Measurements from ENCODE around the gene NUMB. TPM values are rescaled to one million over a fixed set of nuclear protein-coding genes. Genes with fewer than 3 reads are reported as not detected.
A peak's percentile ranks its signal among the peaks of the same experiment; 100 is the strongest.

The NUMB gene
- total and polyA plus RNA-seq, 9 donors: 32.9 to 78.2 (median 67.6) TPM

DNA sequence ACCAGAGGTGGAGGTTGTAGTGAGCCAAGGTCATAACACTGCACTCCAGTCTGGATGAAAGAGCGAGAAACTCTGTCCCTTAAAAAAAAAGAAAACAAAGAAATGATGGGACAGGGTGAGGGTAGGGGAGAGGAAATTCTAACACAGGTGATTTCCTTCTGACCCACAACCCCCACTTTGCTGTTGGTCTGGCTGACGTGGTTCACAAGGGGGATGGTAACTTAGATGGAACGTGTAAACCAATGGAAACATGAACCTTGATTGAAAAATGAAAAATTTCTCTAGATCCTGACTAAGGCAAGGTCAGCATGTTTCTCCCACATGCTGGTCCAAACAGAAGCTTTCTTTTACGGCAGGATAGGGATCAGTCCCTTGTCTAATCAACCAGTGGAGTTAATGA is 16.6 kb upstream of the NUMB start:
- no peaks in the 10 kb centered on the region for H3K4me1 ChIP-seq (ENCODE audit: insufficient read depth)
- DNase-seq: no peak
- intact Hi-C loops (cut with DNase I): loop anchor here in 3 of 4 donors (5.0 to 10.0 kb wide), 3 partner anchors 300 to 960 kb away; no protein-coding TSS in a partner anchor
- no peaks in the 10 kb centered on the region for H3K27me3 ChIP-seq
- whole genome bisulfite sequencing, 3 donors: 48 to 56% (median 49%) methylated on average over 4 of the region's 4 CpGs
- H3K27ac ChIP-seq: no peak overlapping the region
- TF ChIP-seq, protein P1, sequence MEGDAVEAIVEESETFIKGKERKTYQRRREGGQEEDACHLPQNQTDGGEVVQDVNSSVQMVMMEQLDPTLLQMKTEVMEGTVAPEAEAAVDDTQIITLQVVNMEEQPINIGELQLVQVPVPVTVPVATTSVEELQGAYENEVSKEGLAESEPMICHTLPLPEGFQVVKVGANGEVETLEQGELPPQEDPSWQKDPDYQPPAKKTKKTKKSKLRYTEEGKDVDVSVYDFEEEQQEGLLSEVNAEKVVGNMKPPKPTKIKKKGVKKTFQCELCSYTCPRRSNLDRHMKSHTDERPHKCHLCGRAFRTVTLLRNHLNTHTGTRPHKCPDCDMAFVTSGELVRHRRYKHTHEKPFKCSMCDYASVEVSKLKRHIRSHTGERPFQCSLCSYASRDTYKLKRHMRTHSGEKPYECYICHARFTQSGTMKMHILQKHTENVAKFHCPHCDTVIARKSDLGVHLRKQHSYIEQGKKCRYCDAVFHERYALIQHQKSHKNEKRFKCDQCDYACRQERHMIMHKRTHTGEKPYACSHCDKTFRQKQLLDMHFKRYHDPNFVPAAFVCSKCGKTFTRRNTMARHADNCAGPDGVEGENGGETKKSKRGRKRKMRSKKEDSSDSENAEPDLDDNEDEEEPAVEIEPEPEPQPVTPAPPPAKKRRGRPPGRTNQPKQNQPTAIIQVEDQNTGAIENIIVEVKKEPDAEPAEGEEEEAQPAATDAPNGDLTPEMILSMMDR (IDR thresholded peaks at IDR 0.05): no peak
- no peak for TF ChIP-seq EP300 (IDR thresholded peaks at IDR 0.05)
- no peak for TF ChIP-seq POLR2A (IDR thresholded peaks at IDR 0.05)
- H3K4me3 ChIP-seq: no peak overlapping the region
- H3K9me3 ChIP-seq: no peaks in the 10 kb centered on the region
- no peaks in the 10 kb centered on the region for H3K36me3 ChIP-seq

DNA sequence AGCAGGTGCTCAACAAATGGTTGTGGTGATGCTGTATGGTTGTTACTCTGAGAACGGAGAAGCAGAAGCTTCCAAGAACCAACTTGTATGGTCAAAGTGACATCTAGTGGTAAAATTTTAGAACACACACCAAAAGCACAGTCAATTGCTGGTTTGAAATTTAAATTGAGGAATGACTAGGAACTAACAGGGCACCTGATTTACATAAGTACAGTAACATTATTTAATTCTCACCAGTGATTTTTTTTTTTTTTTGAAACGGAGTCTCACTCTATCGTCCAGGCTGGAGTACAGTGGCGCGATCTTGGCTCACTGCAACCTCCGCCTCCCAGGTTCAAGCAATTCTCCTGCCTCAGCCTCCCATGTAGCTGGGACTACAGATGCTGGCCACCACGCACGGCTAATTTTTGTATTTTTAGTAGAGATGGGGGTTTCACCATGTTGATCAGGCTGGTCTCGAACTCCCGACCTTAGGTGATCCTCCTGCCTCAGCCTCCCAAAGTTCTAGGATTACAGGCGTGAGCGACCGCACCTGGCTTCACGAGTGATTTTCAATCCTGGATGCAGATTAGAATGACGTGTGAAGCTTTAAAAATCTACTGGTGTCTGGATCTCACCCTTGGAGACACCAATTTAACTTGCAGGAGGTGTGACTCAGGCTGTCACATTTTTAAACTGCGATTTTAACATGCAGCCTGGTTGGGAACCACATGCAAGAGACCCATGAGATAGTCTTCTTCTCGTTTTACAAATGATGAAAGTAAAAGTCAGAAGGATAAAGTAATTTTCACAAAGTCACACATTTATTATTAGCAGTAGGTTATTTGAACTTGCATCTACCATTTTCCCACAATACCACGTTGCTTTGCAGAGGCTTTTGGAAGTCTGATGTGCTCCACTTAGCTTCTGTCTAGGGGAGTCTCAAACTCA is 14.1 kb upstream of the NUMB start:
- Histone ChIP-seq H3K4me1 (ENCODE audit: insufficient read depth) (no peaks in the 10 kb centered on the region), H3K27me3 (no peaks in the 10 kb centered on the region), H3K9me3 (no peaks in the 10 kb centered on the region), H3K27ac (no peak overlapping the region), H3K36me3 (no peaks in the 10 kb centered on the region), H3K4me3 (no peak overlapping the region)
- TF ChIP-seq EP300 (IDR thresholded peaks at IDR 0.05): no peak
- no peak for TF ChIP-seq POLR2A (IDR thresholded peaks at IDR 0.05)
- TF ChIP-seq, protein P1 (IDR thresholded peaks at IDR 0.05): peak; percentile 43 to 72 (median 66)
- DNase-seq: no peak
- intact Hi-C loops (cut with DNase I): loop anchor here in 3 of 4 donors (5.0 to 10.0 kb wide), 3 partner anchors 298 to 958 kb away; no protein-coding TSS in a partner anchor
- 52 to 59% (median 58%) methylated on average over 18 of the region's 18 CpGs for WGBS, 3 donors

DNA sequence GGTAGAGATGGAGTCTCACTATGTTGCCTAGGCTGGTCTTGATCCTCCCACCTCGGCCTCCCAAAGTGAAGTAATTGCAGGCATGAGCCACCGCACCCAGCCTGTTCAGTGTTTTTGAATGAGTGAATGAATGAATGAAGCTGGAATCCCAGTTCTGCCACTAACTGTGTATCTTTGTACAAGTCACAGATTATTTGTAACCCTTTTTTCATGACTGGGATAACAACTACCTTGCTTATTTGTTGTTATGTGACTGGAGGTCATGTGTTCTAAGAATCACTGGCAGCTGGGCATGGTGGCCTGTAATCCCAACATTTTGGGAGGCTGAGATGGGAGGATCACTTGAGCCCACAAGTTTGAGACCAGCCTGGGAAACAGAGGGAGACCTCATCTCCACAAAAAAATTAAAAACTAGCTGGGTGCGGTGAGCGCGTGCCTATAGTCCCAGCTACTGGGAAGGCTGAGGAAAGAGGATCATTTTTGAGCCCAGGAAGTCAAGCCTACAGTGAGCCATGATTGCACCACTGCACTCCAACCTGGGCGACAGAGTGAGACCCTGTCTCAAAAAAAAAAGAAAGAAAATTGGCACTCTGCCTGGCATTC is 13.3 kb upstream of the NUMB start:
- no peak overlapping the region for H3K27ac ChIP-seq
- intact Hi-C loops (cut with DNase I): loop anchor here in 3 of 4 donors (5.0 to 10.0 kb wide), 3 partner anchors 297 to 957 kb away; no protein-coding TSS in a partner anchor
- WGBS, 3 donors: 66 to 67% (median 66%) methylated on average over 6 of the region's 6 CpGs

DNA sequence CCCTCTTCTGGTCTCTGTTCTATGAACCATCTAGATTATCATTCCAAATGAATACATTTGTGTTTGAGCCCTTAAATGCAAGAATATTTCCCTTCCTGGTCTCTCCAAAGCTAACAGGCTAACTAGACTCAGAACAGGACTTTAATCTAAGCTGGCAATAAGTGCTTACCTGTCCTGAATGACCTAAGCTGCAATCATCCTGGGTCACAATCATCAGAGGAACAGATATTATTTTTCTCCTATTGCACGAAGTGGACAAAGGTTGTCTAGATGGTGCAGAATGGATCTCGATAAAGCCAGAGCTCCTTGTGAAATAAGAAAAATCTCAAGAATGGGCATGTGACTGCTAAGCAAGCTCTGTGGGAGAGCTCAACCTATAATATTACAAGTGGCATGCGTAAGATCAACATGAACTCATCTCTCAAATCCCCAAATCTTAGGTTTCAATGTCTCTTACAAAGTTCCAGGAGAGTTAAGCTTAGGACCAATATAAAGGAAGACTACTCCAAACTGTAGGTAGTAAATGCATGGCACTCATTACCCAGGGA is 10.6 kb upstream of the NUMB start:
- Histone ChIP-seq H3K4me1 (ENCODE audit: insufficient read depth) (no peaks in the 10 kb centered on the region), H3K4me3 (no peak overlapping the region), H3K9me3 (no peaks in the 10 kb centered on the region), H3K27ac (no peak overlapping the region), H3K27me3 (no peaks in the 10 kb centered on the region), H3K36me3 (no peaks in the 10 kb centered on the region)
- intact Hi-C loops (cut with DNase I): loop anchor here (5.0 to 10.0 kb wide), 4 partner anchors 167 to 294 kb away; no protein-coding TSS in a partner anchor
- TF ChIP-seq POLR2A (IDR thresholded peaks at IDR 0.05) (no peak), EP300 (IDR thresholded peaks at IDR 0.05) (no peak)
- TF ChIP-seq, protein P1 (IDR thresholded peaks at IDR 0.05): no peak
- WGBS, 3 donors: 85 to 89% (median 88%) methylated on average over 3 of the region's 3 CpGs
- DNase-seq: no peak

More for the DNA sequence above, 13.3 kb upstream of the NUMB start:
- H3K36me3 ChIP-seq: no peaks in the 10 kb centered on the region
- no peaks in the 10 kb centered on the region for H3K9me3 ChIP-seq
- H3K4me3 ChIP-seq: no peak overlapping the region
- TF ChIP-seq EP300 (IDR thresholded peaks at IDR 0.05) (no peak), POLR2A (IDR thresholded peaks at IDR 0.05) (no peak)
- TF ChIP-seq, protein P1 (IDR thresholded peaks at IDR 0.05): no peak
- no peak for DNase-seq
- no peaks in the 10 kb centered on the region for H3K4me1 ChIP-seq (ENCODE audit: insufficient read depth)
- no peaks in the 10 kb centered on the region for H3K27me3 ChIP-seq
